GM06990 (cell line): ENCODE measurements around the gene GSK3A.

Source experiments
- DNase-seq: peaks from one replicate; pipeline ENCODE4 v3.0.0-alpha.2; 2011; ENCODE audit not compliant: insufficient read length; ENCODE audit errors: extremely low read depth
- H3K27me3 ChIP-seq: replicated peaks from 2 replicates; pipeline ENCODE4 v1.6.0; 2011; ENCODE audit warnings: low read length; ENCODE audit not compliant: control insufficient read depth, insufficient read depth
- H3K36me3 ChIP-seq: 2 replicates; pipeline ENCODE4 v1.5.1; 2011; ENCODE audit warnings: low read length; ENCODE audit not compliant: control insufficient read depth, insufficient read depth
- H3K4me3 ChIP-seq: replicated peaks from 2 replicates; pipeline ENCODE4 v1.5.1; 2011; ENCODE audit warnings: low read depth, mild to moderate bottlenecking, control low read depth, low read length
- TF ChIP-seq, protein P1 (sequence below): IDR thresholded peaks from 2 replicates; pipeline ENCODE4 v1.5.1; 2011; ENCODE audit warnings: low read length, control low read depth, mild to moderate bottlenecking, inconsistent platforms; ENCODE audit not compliant: insufficient read depth, poor library complexity, severe bottlenecking

The GSK3A gene

DNA sequence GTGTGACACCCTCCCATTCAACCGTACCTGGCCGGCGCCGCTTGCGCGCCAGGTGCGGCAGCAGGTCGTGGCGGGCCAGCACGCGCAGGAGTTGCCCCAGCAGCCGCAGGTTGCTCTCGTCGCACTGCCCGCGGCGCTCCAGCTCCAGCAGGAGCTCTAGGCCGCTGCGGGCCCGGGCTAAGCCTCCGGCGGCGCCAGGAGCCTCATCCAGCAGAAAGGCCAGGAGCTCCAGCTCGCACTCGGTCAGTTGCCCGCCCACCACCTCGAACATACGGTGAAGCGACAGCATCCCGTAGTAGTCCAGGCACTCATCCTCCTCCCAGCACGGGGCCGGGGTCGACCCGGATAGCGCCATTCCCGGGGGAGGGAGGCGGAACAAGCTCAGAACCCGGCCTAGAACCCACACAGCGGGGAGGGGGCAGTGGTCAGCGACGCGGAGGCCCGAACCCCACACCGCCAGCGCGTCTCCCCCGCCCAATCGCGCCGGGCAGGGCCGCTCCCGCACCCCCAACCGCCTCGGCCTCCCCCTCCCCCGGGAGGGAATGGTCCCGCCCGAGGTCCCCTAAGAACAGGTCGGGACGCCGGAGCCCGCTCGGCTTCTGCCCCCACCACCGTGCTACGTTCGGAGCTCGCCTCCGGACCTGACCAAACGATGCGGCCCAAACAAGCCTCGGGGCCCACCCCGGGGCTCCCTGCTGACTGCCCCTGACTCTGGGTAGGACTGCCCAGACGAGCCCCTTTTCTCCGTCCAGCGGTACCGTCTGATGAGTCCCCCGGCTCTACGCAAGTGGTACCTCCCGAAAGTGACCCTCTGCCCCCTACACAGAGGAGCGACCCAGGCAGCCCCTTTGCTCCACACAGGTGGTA lies 25.5 kb downstream of the GSK3A start:
- peak overlapping the region; percentile 82 for H3K4me3 ChIP-seq
- peak; percentile 59 for DNase-seq
- TF ChIP-seq, protein P1, sequence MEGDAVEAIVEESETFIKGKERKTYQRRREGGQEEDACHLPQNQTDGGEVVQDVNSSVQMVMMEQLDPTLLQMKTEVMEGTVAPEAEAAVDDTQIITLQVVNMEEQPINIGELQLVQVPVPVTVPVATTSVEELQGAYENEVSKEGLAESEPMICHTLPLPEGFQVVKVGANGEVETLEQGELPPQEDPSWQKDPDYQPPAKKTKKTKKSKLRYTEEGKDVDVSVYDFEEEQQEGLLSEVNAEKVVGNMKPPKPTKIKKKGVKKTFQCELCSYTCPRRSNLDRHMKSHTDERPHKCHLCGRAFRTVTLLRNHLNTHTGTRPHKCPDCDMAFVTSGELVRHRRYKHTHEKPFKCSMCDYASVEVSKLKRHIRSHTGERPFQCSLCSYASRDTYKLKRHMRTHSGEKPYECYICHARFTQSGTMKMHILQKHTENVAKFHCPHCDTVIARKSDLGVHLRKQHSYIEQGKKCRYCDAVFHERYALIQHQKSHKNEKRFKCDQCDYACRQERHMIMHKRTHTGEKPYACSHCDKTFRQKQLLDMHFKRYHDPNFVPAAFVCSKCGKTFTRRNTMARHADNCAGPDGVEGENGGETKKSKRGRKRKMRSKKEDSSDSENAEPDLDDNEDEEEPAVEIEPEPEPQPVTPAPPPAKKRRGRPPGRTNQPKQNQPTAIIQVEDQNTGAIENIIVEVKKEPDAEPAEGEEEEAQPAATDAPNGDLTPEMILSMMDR: no peak
- H3K27me3 ChIP-seq: no peaks in the 10 kb centered on the region
- peaks cover 7% of the 10 kb centered on the region for H3K36me3 ChIP-seq

DNA sequence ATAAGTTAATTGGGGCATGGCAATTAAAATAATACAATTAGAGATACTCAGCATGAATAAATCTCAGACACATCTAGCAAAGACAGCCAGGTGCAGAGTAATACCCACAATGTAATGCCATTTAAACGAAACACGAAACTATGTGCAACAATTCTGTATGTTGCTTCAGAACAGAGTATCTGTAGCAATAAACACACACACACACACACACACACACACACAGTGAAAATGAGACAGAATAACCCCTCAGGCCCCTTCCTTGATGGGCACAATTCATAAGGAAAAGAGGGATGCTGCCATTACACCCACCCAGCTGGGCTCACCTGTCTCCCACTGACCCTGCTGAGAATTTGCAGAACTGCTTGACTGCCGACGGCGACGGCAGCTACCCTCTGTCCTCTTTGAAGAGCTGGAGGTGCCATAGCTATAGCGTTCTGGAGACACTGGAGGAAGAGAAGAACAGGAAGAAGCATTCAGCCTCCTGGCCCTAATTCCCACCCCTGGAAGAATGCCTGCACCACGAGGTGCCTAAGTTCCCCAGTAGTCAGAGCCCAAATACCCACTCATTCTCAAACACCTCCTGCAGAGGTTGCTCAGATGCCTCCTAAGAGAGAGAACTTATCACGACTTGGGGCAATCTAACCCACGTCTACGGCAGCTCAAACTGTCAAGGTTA lies 27.5 kb downstream of the GSK3A start:
- Histone ChIP-seq H3K4me3 (no peak overlapping the region), H3K36me3 (peaks cover 7% of the 10 kb centered on the region), H3K27me3 (no peaks in the 10 kb centered on the region)
- TF ChIP-seq, protein P1: no peak
- DNase-seq: no peak

DNA sequence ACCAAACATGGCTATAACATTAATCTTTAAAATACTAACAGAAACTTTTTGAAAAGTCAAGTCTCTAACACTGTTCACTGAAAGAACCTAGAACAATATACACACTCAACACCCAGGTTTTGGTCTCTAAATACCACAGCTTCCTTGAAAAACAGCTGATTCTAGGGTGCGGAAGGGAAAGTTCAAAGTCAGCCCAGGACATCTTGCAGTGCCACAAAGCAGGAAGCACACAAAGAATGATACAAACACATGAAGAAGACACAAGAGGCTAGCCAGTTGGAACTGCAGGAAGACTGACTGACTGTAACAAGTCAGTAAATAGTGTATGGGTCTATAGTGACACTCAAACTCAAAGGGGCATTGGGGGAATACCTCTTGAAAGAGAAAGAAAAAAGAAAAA lies 29.5 kb downstream of the GSK3A start:
- TF ChIP-seq, protein P1: no peak
- Histone ChIP-seq H3K36me3 (peaks cover 20% of the 10 kb centered on the region), H3K27me3 (no peaks in the 10 kb centered on the region), H3K4me3 (no peak overlapping the region)
- DNase-seq: no peak

DNA sequence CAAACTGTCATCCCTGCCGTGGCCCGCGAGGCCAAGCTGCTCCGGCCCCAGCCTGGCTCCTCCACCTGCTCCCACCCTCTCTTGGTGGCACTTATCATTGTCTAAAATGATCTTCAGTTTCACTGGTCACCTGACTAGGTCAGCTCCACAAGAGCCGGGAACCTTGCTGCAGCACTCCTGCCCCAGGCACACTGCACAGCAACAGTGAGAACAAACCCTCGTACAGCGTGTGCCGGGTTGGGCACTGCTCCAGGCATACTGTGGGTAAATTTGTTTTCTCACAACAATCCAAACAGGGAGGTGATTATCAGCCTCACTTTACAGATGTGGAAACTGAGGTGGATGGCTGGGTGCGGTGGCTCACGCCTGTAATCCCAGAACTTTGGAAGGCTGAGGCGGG lies 33.8 kb downstream of the GSK3A start:
- TF ChIP-seq, protein P1: no peak
- no peak for DNase-seq
- H3K4me3 ChIP-seq: no peak overlapping the region
- H3K36me3 ChIP-seq: peaks cover 36% of the 10 kb centered on the region
- H3K27me3 ChIP-seq: no peaks in the 10 kb centered on the region

DNA sequence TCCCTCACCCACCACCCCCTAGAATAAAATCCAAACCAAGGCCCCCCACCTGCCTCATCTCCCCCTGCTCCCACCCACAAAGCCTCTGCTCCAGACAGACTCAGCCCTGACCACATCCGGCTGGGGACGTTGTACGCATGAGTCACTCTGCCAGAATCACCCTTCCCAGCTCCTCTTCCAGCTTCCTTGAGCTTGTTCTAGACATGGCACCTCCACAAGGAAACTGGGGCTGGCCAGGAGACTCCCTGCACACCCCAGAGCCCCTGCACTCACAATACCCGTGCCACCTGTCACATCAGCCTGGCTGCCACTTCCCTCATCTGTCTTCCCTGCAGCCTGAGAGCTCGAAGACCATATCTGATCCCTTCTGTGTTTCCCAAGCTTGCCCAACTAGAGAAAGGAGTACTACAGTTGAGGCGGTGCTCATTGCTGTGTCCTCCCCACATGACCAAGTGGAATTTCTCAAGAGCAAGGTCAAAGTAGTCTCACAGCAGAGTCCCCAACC lies 34.6 kb downstream of the GSK3A start:
- Histone ChIP-seq H3K27me3 (no peaks in the 10 kb centered on the region), H3K36me3 (peaks cover 41% of the 10 kb centered on the region), H3K4me3 (no peak overlapping the region)
- TF ChIP-seq, protein P1: no peak
- no peak for DNase-seq
